Fibroblast of gingiva (primary cell): Measurements from ENCODE around the gene TUSC2.

Experiments used
- DNase-seq: peaks from one replicate; pipeline ENCODE4 v3.0.0-alpha.2; 2011; ENCODE audit warnings: low read depth

Gene TUSC2

GRCh38 chr3:50334339-50335075 lies 6.5 kb upstream of the TUSC2 start:
- no peak for DNase-seq

DNA sequence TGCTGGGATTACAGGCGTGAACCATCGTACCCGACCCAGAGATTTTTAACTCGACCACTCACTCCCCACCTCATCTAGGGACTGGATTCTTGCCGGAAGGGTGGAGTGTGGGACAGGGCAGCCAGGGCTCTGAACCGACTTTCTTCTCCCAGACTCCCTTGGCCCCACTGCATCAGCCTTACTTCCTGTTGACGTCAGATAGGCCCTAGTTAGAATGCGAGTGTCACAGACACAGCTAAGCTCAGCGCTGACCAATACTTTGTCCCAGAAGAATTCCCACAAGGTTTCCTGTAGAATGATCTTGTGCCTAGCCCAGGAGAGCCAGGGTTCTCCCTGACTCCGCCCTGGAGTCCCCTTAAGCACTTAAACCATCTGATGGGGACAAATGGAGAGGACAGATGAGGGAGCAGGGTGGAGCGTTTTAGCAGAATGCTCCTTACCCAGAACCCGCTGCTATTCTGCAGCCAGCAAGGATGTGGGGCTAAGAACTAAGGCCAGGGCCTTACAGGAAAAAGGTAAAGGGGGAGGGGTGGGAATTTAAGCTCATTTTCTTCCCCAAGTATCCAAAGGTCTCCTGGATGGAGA lies 5.8 kb upstream of the TUSC2 start:
- DNase-seq, result peak; percentile 59

GRCh38 chr3:50331364-50331907 lies 3.4 kb upstream of the TUSC2 start:
- DNase-seq, result no peak

GRCh38 chr3:50330330-50330729 lies 2.3 kb upstream of the TUSC2 start:
- no peak for DNase-seq

GRCh38 chr3:50327129-50327528 lies 894 bp downstream of the TUSC2 start:
- no peak for DNase-seq

DNA sequence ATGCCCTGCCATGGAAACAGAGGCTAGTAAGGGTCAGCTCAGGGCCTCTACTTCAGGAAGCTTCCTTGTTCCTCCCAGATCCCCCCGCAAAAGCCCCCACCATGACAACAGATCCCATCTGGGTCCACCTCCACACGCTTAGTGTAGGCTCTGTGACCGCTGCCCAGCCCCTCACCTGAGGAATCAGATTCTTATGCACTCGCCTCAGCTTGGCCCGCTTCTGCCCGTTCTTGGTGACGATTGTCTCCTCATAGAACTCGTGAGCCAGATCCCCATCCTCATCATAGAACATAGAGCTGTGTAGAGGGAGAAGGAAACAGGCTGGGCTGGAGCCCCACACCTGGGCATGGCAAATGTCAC lies 1.9 kb downstream of the TUSC2 start:
- no peak for DNase-seq

DNA sequence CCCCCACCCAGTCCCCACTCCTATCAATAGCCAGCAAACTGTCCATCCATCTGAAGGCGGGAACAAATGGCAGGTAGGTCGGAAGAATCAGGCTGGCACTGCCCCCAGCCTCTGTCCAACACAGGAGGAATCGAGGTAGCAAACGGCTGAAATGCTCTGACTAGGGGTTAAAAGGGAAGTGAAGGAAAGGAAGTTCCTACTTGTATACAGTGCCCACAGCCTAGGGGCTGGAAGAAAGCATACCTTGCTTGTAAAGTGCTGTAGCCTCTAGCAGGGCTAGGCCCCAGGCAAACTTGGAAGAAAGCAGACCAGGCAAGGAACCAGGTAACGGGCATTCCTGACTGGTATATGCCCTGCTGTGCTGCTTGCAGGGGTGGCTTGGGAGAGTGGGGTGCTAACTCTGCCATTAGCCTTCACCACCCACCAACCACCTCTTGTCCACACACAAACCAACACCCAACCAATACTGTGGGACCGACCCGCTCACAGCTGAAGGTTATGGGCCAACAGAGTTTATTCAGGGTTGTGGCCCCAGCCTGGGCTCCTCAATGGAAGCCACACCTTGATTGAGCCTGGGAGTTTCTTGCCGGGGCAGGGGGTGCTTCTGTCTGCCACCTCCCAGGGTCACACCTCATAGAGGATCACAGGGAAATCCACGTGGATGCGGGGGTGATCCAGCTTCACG lies 2.4 kb downstream of the TUSC2 start:
- DNase-seq, result no peak

- no peak for DNase-seq
Measured at GRCh38 chr3:50325113-50325480, 2.9 kb downstream of the TUSC2 start.

- peak; percentile 43 for DNase-seq
Measured at GRCh38 chr3:50324351-50325112, 3.5 kb downstream of the TUSC2 start.

DNA sequence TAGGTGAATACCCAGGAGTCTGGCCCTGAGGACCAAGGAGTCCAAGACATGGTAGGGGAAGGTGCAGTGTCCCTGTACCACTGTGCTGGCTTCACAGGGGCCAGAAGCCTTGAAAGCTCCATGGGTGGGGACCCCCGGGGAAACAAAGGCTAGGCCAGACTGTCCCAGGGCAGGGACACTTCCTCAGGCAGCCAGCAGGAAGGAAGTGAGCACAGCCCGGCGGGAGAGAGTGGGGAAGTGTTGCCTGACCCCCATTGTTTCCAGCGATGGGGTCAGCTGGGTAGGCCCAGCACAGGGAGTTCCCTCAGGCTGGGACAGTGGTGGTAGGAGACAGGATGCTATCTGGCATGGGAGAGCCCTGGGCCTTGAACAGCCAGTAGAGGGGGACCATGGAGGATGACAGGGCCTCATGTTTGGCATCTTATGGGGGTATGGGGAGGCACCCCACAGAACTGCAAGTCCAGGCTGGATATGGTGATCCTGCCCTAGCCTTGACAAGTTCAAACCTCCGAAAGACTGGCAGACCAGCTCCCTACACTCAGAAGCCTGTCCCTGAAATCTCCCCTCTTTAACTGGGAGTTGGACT lies 4.3 kb downstream of the TUSC2 start:
- DNase-seq, result no peak

GRCh38 chr3:50323092-50323600 lies 4.9 kb downstream of the TUSC2 start:
- no peak for DNase-seq

DNA sequence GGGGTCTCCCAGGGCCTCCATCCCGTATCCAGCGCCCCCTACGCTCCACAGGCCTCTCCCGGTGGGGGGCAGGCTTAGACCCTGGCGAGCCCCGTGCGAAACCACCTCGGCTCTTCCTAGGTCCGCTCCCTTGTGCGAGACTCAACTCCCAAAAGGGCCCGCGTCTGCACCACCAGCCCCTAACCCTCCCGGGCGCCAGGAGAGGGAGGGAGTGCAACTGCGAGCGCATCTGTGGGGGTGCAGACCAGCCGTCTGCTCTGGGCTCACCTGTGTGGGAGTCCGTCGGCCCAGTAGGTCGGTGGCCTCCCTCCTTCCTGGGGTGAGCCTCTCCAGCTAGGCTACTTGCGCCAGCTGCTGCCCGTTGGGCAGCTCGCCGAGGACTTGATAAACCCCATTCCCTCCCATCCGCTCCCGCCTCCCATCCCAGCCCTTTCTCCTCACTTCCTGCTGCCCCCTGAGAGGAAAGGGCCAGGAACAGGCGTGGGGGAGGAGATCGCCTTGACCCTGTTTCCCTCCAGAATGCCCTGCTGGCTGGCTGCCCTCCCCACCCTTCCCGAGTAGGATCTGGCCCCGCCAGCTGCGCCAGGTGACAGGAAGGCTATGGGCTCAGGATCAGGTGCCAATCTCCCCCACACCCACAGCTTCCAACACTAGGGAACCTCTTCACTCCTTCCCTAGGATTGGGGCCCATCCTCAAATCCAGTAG lies 5.5 kb downstream of the TUSC2 start, which contains the start of gene HYAL2:
TSS of gene HYAL2 (minus strand) at position 360 of the 706 bp plus-strand sequence. CDS start 2,256 bp downstream, outside the sequence.
- no peak for DNase-seq

DNA sequence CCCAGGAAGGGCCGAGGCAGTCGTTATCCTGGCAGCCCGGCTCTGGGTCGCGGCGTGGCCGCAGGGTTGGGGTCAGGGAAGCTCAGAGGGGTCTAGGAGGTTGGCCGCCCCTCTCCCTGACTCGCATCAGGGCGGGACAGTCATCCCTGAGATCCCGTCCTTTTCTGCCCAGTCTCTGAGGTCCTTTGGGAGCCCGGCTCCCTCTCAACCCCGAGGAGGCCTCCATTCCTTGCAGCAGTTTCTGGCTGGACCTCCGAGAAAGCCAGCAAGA lies 6.0 kb downstream of the TUSC2 start:
- DNase-seq, result no peak

DNA sequence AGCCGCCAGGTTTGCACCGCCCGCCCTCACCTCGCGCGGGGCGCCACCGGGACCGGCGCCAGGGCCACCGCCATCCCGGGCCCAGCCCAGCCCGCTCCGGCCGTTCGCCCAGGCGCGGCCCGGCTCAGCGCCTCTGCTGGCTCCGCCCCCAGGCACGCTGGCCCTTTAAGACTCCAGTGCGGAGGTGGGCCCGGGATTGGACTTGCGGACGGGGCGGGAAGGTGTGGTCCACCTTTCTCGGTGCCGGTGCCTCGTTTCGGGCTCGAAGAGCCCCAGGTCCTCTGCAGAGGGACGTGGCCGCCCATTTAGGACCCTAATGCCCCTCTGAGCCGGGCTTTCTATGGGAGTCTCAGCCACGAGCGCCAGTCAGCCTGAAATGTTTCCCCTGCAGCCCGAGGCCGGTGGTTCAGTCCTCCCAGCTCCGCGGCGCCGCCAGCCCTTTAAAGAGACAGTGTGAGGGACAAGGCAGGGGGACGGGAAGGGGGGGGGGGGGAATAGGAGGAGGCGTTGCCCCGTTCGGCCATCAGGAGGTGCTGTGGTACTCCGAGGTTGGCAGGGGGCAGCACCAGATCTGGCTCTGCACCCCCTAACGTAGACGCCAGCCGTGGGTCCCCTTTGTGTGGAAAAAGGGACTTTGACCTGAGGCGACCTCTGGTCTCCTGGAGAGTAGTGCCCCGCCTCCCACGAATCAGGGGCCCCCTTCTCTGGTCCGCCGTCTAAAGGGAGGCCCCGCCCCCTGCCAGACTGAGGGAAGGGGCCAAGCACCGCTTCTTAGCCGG lies 6.5 kb downstream of the TUSC2 start:
- peak; percentile 85 for DNase-seq

DNA sequence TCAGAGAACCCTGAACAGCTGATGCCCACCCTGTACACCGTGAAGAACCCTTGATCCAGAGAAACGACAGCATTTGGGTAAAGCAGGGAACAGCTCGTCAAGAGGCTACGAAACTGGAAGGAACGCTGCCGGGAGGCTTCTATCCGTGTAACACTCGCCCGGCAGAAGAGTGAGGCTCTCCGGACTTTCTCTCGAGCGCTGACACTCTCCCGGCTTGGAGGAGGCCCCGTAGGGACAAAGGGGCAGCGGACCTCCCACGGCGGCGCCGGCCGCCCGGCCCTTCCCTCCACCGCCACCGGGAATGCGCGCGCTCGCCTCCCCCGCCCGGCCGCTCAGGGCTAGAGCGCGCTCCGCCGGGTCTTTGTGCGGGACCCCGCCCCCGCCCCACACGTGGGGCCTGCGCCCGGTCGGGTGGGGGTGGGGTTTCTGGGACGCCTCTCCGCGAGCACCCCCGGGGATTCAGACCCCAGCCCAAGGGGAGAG lies 7.1 kb downstream of the TUSC2 start:
- peak; percentile 70 for DNase-seq

- DNase-seq, result no peak
Measured at GRCh38 chr3:50319894-50320625, 8.0 kb downstream of the TUSC2 start.

DNA sequence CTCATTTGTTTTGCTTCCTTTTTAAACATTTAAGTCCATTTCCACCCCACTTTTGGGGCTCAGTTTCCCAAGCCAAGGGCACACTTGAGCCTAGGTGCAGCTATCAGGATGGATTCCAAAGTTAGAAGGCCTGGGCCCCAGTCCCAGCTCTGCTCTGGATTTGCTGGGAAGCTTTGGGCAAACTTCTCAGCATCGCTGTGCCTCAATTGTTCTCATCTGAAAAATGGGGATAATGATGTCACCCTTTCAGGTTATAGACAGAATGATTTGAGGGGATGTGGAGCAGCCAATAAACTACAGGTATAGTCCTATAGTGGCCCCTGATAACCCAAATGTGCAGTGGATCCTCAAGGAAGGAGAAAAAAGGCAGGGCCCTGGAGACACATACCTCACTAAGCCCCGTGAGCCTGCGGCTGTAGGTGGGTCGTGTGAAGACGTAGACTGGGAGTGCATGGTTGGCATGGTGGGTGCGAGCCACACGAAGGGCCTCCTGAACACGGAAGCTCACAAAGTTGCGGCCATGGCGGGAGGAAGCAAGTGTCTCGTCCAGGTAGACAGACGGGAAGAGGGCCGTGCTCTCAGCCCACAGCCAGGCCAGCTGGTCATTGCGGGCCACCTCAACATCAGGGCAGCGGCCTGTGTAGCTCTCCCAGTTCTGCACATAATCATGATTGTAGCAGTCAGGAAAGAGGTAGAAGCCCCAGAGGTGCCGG lies 8.7 kb downstream of the TUSC2 start:
- DNase-seq, result no peak

DNA sequence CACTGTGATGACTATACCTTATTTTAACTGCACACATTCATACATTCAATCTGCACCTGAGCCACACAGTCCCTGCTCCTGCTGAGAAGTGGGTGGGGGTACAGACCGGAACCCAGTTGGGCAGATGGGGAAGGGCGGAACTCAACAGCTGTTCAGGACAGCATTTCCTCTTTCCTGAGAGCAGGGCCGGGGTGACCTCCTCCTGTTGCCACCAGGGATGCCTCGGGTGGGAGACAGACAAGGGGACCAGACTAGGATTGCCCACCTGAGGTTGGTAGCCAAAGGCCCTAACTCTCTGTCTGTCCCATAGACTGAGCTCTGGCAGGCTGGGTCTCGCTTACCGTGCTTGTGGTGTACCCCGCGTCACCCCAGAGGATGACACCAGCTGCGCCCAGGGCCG lies 9.4 kb downstream of the TUSC2 start:
- DNase-seq, result no peak

GRCh38 chr3:50318163-50318562 lies 9.9 kb downstream of the TUSC2 start:
- DNase-seq, result no peak
